Testis (tissue), 5 donors: ENCODE results near the gene MACROH2A1. TPM values are rescaled to one million over a fixed set of nuclear protein-coding genes. Genes with fewer than 3 reads are reported as not detected.

Experiments used
- DNase-seq: peaks from one replicate; pipeline ENCODE4 v3.0.0-alpha.2; 2019
- H3K27ac ChIP-seq, 2 donors: fragments of 200-600 bp; sonication (generic); one replicate each; pipeline ENCODE4 v1.5.1; 2019
- H3K27me3 ChIP-seq: fragments of 200-600 bp; sonication (generic); one replicate; pipeline ENCODE4 v1.5.1; 2019
- H3K36me3 ChIP-seq: fragments of 200-600 bp; sonication (generic); one replicate; pipeline ENCODE4 v1.5.1; 2017; ENCODE audit warnings: low read depth; ENCODE audit errors: missing control alignments
- H3K4me1 ChIP-seq: fragments of 200-600 bp; sonication (generic); one replicate; pipeline ENCODE4 v1.5.1; 2019
- H3K4me3 ChIP-seq, 2 donors: fragments of 200-600 bp; sonication (generic); one replicate each; pipeline ENCODE4 v1.5.1; 2017 to 2019
- H3K9me3 ChIP-seq: fragments of 200-600 bp; sonication (generic); one replicate; pipeline ENCODE4 v1.5.1; 2017
- CTCF ChIP-seq, 3 experiments: fragments of 450-650 bp in 2 of 3; fragments of 200-600 bp in 1 of 3; sonication (generic) in 1 of 3; IDR thresholded peaks; one replicate each; pipeline ENCODE4 v1.5.1; 2016 to 2019; ENCODE audit warnings: antibody characterized with exemption in 3 of 3, mild to moderate bottlenecking in 2 of 3, moderate library complexity in 1 of 3
- POLR2A ChIP-seq: fragments of 450-650 bp; IDR thresholded peaks from one replicate; pipeline ENCODE4 v1.6.1; 2017; ENCODE audit warnings: antibody characterized with exemption, mild to moderate bottlenecking, moderate library complexity
- WGBS, 2 donors: methylation state at CpG; one replicate each; pipeline ENCODE4 v1.1.5; 2018; 5-methylcytosine and 5-hydroxymethylcytosine counted together
- intact Hi-C: fragments of 100-400 bp; cut with DNase I; formaldehyde crosslinking; loops from one replicate; pipeline ENCODE4 v1.15.1; 2023; ENCODE audit warnings: low total_unique reads
- long read RNA-seq, 2 donors: transcript quantifications; one replicate each; lab custom pipeline, GENCODE V29; 2026
- polyA plus RNA-seq: library from polyadenylated mRNA; stranded (reverse); fragments of 350-450 nt; fragmentation: Illumina TruSeq; extraction: RNeasy Lipid Tissue Mini Kit (QIAGEN cat#74804); gene quantifications from one replicate; pipeline ENCODE4 v1.2.3, GENCODE V29; 2014; ENCODE audit warnings: low read depth, low replicate concordance; ENCODE audit not compliant: insufficient read depth
- total RNA-seq, 2 donors: library from RNA; depleted of rRNA; stranded (reverse); fragments of >200 nt; gene quantifications; one replicate each; pipeline ENCODE4 v1.2.3, GENCODE V29; 2016

Gene MACROH2A1
- total RNA-seq (100 to 1,000 TPM; 178 to 191 TPM), polyA plus RNA-seq (92.9 TPM)
- long read RNA-seq, donor 1, transcript H2AFY-202 (9 exons, 1,859 nt): minor isoform, 5 of 60 reads
- long read RNA-seq, donor 1, transcript H2AFY-217 (9 exons, 2,789 nt): major isoform, 15 of 60 reads
- long read RNA-seq, donor 1, partial matches to known transcripts: 24 of 60 reads
- long read RNA-seq, donor 1, other reads (novel, unspliced or antisense): 10 of 60 reads
- long read RNA-seq, donor 2, full-length matches to known transcripts: 17 of 34 reads
- long read RNA-seq, donor 2, partial matches to known transcripts: 5 of 34 reads
- long read RNA-seq, donor 2, other reads (novel, unspliced or antisense): 12 of 34 reads

DNA sequence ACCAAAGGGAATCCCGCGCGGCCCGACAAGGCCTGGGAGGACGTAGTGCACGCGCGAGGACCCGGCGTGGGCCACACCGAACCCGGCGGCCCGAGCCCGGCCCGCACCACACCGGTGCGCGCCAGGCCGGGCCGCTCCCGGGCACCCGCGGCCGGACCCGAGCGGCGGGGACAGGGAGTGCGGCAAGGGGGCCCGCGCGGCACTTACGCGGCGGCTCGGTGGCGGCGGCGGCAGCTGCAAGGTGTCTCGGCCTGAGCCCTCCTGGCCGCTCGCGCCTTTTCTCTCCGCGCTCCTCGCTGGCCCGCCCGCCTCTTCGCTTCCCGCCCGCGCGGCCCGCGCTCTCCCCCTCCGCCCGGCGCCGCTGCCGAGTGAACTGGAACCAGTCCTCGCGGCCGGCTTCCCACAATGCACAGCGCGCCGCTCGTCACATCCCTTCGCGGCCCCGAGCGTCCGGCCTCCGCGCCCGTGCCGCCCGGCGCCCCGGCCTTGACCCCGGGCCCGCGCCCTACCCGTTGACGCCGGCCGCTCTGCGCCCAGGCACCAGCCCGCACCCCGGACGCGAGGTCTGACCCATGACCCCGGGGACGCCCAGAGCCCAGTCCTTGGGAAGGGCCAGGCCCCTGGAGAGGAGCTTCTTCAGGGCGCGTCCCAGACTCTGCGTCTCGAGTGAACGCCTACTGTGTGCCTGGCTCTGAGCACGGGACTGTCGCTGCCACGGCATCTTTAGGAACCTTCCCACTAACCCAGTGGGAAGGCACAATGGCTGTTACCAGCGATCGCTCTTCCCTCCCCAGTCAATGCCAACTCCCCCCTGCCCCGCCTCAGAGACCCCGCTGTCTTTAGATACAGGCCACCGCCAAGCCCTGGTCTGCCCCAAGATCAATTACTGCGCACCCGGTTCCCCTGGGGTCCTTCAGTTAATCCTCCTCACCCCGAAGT lies at the start of gene MACROH2A1:
Gene MACROH2A1 (minus strand): TSS at position 377 of the 939 bp plus-strand sequence. CDS start 10,138 bp downstream, outside the sequence.
- Histone ChIP-seq H3K4me1 (peaks cover 29% of the 10 kb centered on the region), H3K9me3 (no peaks in the 10 kb centered on the region), H3K27ac (peak within 1 kb of the TSS; percentile 87 to 90), H3K4me3 (peak within 1 kb of the TSS; percentile 84 to 89), H3K27me3 (no peaks in the 10 kb centered on the region), H3K36me3 (no peaks in the 10 kb centered on the region)
- 0 to 1% methylated on average over 31 to 90 of the region's 109 CpGs for WGBS, 2 donors
- intact Hi-C loops: no loop called here
- TF ChIP-seq POLR2A (peak; percentile 23), CTCF (IDR thresholded peaks at IDR 0.05) (peak in 2 of 3 experiments; percentile 1 to 2)
- peak; percentile 91 for DNase-seq

DNA sequence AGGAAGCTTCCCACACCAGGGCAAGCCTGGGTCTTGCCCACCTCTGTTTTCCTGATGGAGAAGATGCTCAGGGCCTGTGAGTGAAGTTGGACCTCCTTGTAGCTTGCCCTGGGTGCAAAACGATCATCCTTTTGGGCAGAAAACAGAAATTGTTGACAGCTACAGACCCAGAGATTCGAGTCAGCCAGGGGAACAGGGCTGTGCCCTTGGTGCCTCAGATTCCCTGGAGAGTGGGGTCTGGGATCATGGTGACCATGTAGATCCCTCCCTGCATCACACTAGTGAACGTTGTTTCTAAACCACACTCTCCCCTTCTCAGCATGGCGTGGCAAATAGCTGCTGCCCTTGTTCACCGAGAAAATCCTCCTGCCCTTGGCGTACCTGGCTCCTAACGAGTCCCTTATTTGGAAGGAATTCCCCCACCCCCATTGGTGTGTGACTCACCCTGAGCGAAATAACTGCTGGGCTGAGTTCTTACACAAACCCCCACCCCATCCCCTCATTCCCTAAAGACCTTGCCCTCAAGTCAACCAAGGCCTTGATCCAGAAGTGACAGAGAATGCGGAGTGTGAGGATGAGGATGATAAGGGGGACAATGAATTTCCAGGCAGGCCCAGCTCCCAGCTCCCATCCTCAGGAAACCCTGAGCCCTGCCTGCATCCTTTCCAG lies 49.2 kb upstream of the MACROH2A1 start:
- no peaks in the 10 kb centered on the region for H3K36me3 ChIP-seq
- no peaks in the 10 kb centered on the region for H3K27me3 ChIP-seq
- no peaks in the 10 kb centered on the region for H3K4me1 ChIP-seq
- H3K4me3 ChIP-seq: no peak overlapping the region
- H3K27ac ChIP-seq: no peak overlapping the region
- 71 to 92% methylated on average over 9 of the region's 9 CpGs for WGBS, 2 donors
- no peaks in the 10 kb centered on the region for H3K9me3 ChIP-seq
- intact Hi-C loops: no loop called here
- TF ChIP-seq POLR2A (no peak), CTCF (IDR thresholded peaks at IDR 0.05) (no peak)
- DNase-seq: no peak

GRCh38 chr5:135447298-135447929 lies 48.4 kb upstream of the MACROH2A1 start, which contains the start of gene DCANP1:
Gene DCANP1 (minus strand): TSS chr5:135447348. CDS start chr5:135447108, 240 bp downstream.
- no peak for DNase-seq
- Histone ChIP-seq H3K4me1 (no peaks in the 10 kb centered on the region), H3K27me3 (no peaks in the 10 kb centered on the region), H3K4me3 (no peak within 1 kb of the TSS), H3K36me3 (no peaks in the 10 kb centered on the region), H3K27ac (no peak within 1 kb of the TSS), H3K9me3 (no peaks in the 10 kb centered on the region)
- TF ChIP-seq POLR2A (no peak), CTCF (IDR thresholded peaks at IDR 0.05) (no peak)
- intact Hi-C loops: no loop called here
- 96 to 99% methylated on average over 5 of the region's 5 CpGs for WGBS, 2 donors

GRCh38 chr5:135446615-135447014 lies 47.6 kb upstream of the MACROH2A1 start:
- Histone ChIP-seq H3K4me3 (no peak overlapping the region), H3K9me3 (no peaks in the 10 kb centered on the region), H3K27me3 (no peaks in the 10 kb centered on the region), H3K36me3 (no peaks in the 10 kb centered on the region), H3K4me1 (no peaks in the 10 kb centered on the region), H3K27ac (no peak overlapping the region)
- WGBS, 2 donors: 67 to 87% methylated on average over 6 to 7 of the region's 7 CpGs
- no peak for DNase-seq
- TF ChIP-seq POLR2A (no peak), CTCF (IDR thresholded peaks at IDR 0.05) (no peak)
- intact Hi-C loops: no loop called here
